Fibroblast of skin of scalp (primary cell): ENCODE measurements around the gene ITCH.
"Not testable (repeated sequence)": the region's sequence is repeated elsewhere in the genome, so short reads cannot be mapped to it uniquely, and the experiment has no call there.

ENCODE experiments used
- DNase-seq: peaks from one replicate; pipeline ENCODE4 v3.0.0-alpha.2; 2013

Gene ITCH

GRCh38 chr20:34514034-34514433 is 151.0 kb downstream of the ITCH start:
- not testable (repeated sequence) for DNase-seq

- DNase-seq, result no peak
Measured at GRCh38 chr20:34514897-34515483, 151.9 kb downstream of the ITCH start.

- peak; percentile 21 for DNase-seq
Measured at GRCh38 chr20:34515484-34516246, 152.6 kb downstream of the ITCH start.

GRCh38 chr20:34516247-34517113 is 153.4 kb downstream of the ITCH start, which contains the start of gene DYNLRB1:
Gene DYNLRB1 (plus strand): TSS chr20:34516422. CDS start chr20:34516459, 37 bp downstream.
- DNase-seq, result peak; percentile 97

- DNase-seq, result no peak
Measured at GRCh38 chr20:34517114-34517505, 154.0 kb downstream of the ITCH start.

GRCh38 chr20:34518863-34519262 is 155.8 kb downstream of the ITCH start:
- not testable (repeated sequence) for DNase-seq

- DNase-seq, result not testable (repeated sequence)
Measured at GRCh38 chr20:34519841-34520240, 156.8 kb downstream of the ITCH start.

GRCh38 chr20:34522969-34523871 is 160.1 kb downstream of the ITCH start:
- DNase-seq, result peak; percentile 83

- no peak for DNase-seq
Measured at GRCh38 chr20:34524426-34524825, 161.4 kb downstream of the ITCH start.

- no peak for DNase-seq
Measured at GRCh38 chr20:34525342-34525708, 162.3 kb downstream of the ITCH start.

GRCh38 chr20:34525709-34526416 is 162.8 kb downstream of the ITCH start:
- DNase-seq, result peak; percentile 95

- DNase-seq, result no peak
Measured at GRCh38 chr20:34526466-34526865, 163.4 kb downstream of the ITCH start.

GRCh38 chr20:34527016-34527415 is 163.9 kb downstream of the ITCH start:
- no peak for DNase-seq

GRCh38 chr20:34528921-34529297 is 165.8 kb downstream of the ITCH start:
- no peak for DNase-seq

GRCh38 chr20:34529742-34530141 is 166.7 kb downstream of the ITCH start:
- DNase-seq, result no peak

GRCh38 chr20:34530342-34530741 is 167.3 kb downstream of the ITCH start:
- no peak for DNase-seq

- no peak for DNase-seq
Measured at GRCh38 chr20:34531608-34532265, 168.7 kb downstream of the ITCH start.

GRCh38 chr20:34532320-34532719 is 169.2 kb downstream of the ITCH start:
- DNase-seq, result no peak

- no peak for DNase-seq
Measured at GRCh38 chr20:34532756-34533155, 169.7 kb downstream of the ITCH start.

- DNase-seq, result no peak
Measured at GRCh38 chr20:34534391-34535165, 171.5 kb downstream of the ITCH start.
